H9 (cell line): ENCODE data around the gene MGAT5B. TPM values are rescaled to one million over a fixed set of nuclear protein-coding genes. Genes with fewer than 3 reads are reported as not detected.

Source experiments
- DNase-seq: peaks from one replicate; pipeline ENCODE4 v3.0.0-alpha.2; 2017
- H2AFZ ChIP-seq: one replicate; pipeline ENCODE4 v1.6.1; 2013; ENCODE audit warnings: mild to moderate bottlenecking, low read length, control low read depth, moderate library complexity
- H2AK5ac ChIP-seq: 2 replicates; pipeline ENCODE4 v1.6.1; 2013; ENCODE audit warnings: low read length, control low read depth, mixed read lengths; ENCODE audit not compliant: insufficient read length
- H2BK120ac ChIP-seq: one replicate; pipeline ENCODE4 v1.6.1; 2013; ENCODE audit warnings: low read depth, mild to moderate bottlenecking, low read length, control low read depth, inconsistent platforms; ENCODE audit not compliant: poor library complexity, severe bottlenecking
- H2BK12ac ChIP-seq: 2 replicates; pipeline ENCODE4 v1.6.1; 2013; ENCODE audit warnings: low read length, control low read depth, mixed read lengths, low read depth; ENCODE audit not compliant: insufficient read length
- H2BK15ac ChIP-seq: 2 replicates; pipeline ENCODE4 v1.6.1; 2013; ENCODE audit warnings: low read depth, low read length, control low read depth
- H2BK20ac ChIP-seq: one replicate; pipeline ENCODE4 v1.6.1; 2013; ENCODE audit warnings: low read depth, mild to moderate bottlenecking, low read length, control low read depth, inconsistent platforms; ENCODE audit not compliant: poor library complexity, severe bottlenecking
- H2BK5ac ChIP-seq: 2 replicates; pipeline ENCODE4 v1.6.1; 2013; ENCODE audit warnings: low read length, control low read depth, mixed read lengths; ENCODE audit not compliant: insufficient read length
- H3K14ac ChIP-seq: 2 replicates; pipeline ENCODE4 v1.6.1; 2013; ENCODE audit warnings: low read length, control low read depth; ENCODE audit not compliant: insufficient read depth
- H3K18ac ChIP-seq: 2 replicates; pipeline ENCODE4 v1.6.1; 2013; ENCODE audit warnings: low read depth, mild to moderate bottlenecking, mixed read lengths, low read length, control low read depth; ENCODE audit not compliant: insufficient read length
- H3K23ac ChIP-seq: 2 replicates; pipeline ENCODE4 v1.6.1; 2013; ENCODE audit warnings: low read length, control low read depth, mixed read lengths, low read depth; ENCODE audit not compliant: insufficient read length
- H3K23me2 ChIP-seq: 2 replicates; pipeline ENCODE4 v1.6.1; 2013; ENCODE audit warnings: low read depth, mild to moderate bottlenecking, mixed read lengths, low read length, control low read depth; ENCODE audit not compliant: insufficient read length, poor library complexity, severe bottlenecking
- H3K27ac ChIP-seq: 2 replicates; pipeline ENCODE4 v1.5.1; 2013; ENCODE audit warnings: low read length, control low read depth, mixed read lengths, low read depth; ENCODE audit not compliant: insufficient read length
- H3K27me3 ChIP-seq: 2 replicates; pipeline ENCODE4 v1.6.1; 2013; ENCODE audit warnings: low read length, control low read depth, inconsistent platforms; ENCODE audit not compliant: insufficient read depth
- H3K4ac ChIP-seq: 2 replicates; pipeline ENCODE4 v1.6.1; 2013; ENCODE audit warnings: low read depth, mild to moderate bottlenecking, control low read depth, inconsistent platforms, low read length, moderate library complexity
- H3K4me1 ChIP-seq: 2 replicates; pipeline ENCODE4 v1.6.1; 2013; ENCODE audit warnings: low read length, control low read depth, inconsistent platforms; ENCODE audit not compliant: insufficient read depth
- H3K4me2 ChIP-seq: 2 replicates; pipeline ENCODE4 v1.6.1; 2013; ENCODE audit warnings: low read length, control low read depth, mixed read lengths; ENCODE audit not compliant: insufficient read length, insufficient read depth
- H3K56ac ChIP-seq: 2 replicates; pipeline ENCODE4 v1.6.1; 2013; ENCODE audit warnings: low read depth, mild to moderate bottlenecking, mixed read lengths, low read length, control low read depth; ENCODE audit not compliant: insufficient read length
- H3K79me1 ChIP-seq: 2 replicates; pipeline ENCODE4 v1.6.1; 2013; ENCODE audit warnings: low read depth, mild to moderate bottlenecking, moderate library complexity, low read length, control low read depth, inconsistent platforms; ENCODE audit not compliant: insufficient read depth, poor library complexity, severe bottlenecking
- H3K79me2 ChIP-seq: 2 replicates; pipeline ENCODE4 v1.6.1; 2013; ENCODE audit warnings: low read length, control low read depth, inconsistent platforms; ENCODE audit not compliant: insufficient read depth
- H3K9ac ChIP-seq: 2 replicates; pipeline ENCODE4 v1.6.1; 2013; ENCODE audit warnings: low read length, control low read depth, mixed read lengths; ENCODE audit not compliant: insufficient read length; ENCODE audit errors: extremely low read depth
- H3K9me3 ChIP-seq: one replicate; pipeline ENCODE4 v1.6.1; 2013; ENCODE audit warnings: low read depth, low read length, inconsistent platforms; ENCODE audit not compliant: control insufficient read depth
- H3T11ph ChIP-seq: one replicate; pipeline ENCODE4 v1.6.1; 2013; ENCODE audit warnings: mild to moderate bottlenecking, low read length, control low read depth, inconsistent platforms
- H4K20me1 ChIP-seq: one replicate; pipeline ENCODE4 v1.6.1; 2013; ENCODE audit not compliant: control insufficient read depth, insufficient read length, insufficient read depth
- H4K5ac ChIP-seq: 2 replicates; pipeline ENCODE4 v1.6.1; 2013; ENCODE audit warnings: low read depth, mild to moderate bottlenecking, mixed read lengths, low read length, control low read depth; ENCODE audit not compliant: insufficient read length
- H4K8ac ChIP-seq: replicated peaks from 2 replicates; pipeline ENCODE4 v1.6.1; 2013; ENCODE audit warnings: low read length, control low read depth, mixed read lengths, low read depth; ENCODE audit not compliant: insufficient read length
- H4K91ac ChIP-seq: 2 replicates; pipeline ENCODE4 v1.6.1; 2013; ENCODE audit warnings: low read depth, mild to moderate bottlenecking, moderate library complexity, mixed read lengths, low read length, control low read depth; ENCODE audit not compliant: insufficient read length
- H3K27ac Mint-ChIP-seq, 3 experiments: 2 replicates in 2 of 3; 3 replicates in 1 of 3; pipeline ENCODE4 v1.8.0; 2020 to 2021; ENCODE audit warnings: mixed read lengths in 3 of 3, mild to moderate bottlenecking in 1 of 3, moderate library complexity in 1 of 3
- H3K27me3 Mint-ChIP-seq: 2 replicates; pipeline ENCODE4 v1.8.0; 2021; ENCODE audit warnings: low read depth, mild to moderate bottlenecking, moderate library complexity, mixed read lengths
- H3K36me3 Mint-ChIP-seq, 3 experiments: 2 replicates in 2 of 3; 3 replicates in 1 of 3; pipeline ENCODE4 v1.8.0; 2020 to 2021; ENCODE audit warnings: low read depth in 3 of 3, mixed read lengths in 3 of 3; ENCODE audit not compliant: insufficient read depth in 1 of 3
- H3K4me1 Mint-ChIP-seq, 2 experiments: 2 replicates each; pipeline ENCODE4 v1.8.0; 2020; ENCODE audit warnings: mixed read lengths in 2 of 2
- H3K4me3 Mint-ChIP-seq, 2 experiments: 2 replicates in 1 of 2; 3 replicates in 1 of 2; pipeline ENCODE4 v1.8.0; 2020 to 2021; ENCODE audit warnings: mild to moderate bottlenecking in 2 of 2, mixed read lengths in 2 of 2, moderate library complexity in 1 of 2
- H3K9me3 Mint-ChIP-seq, 2 experiments: 2 replicates in 1 of 2; 3 replicates in 1 of 2; pipeline ENCODE4 v1.8.0; 2020; ENCODE audit warnings: mild to moderate bottlenecking in 2 of 2, mixed read lengths in 2 of 2, moderate library complexity in 1 of 2
- CTCF ChIP-seq: fragments of 200-600 bp; sonication (generic); conservative IDR thresholded peaks from 3 replicates; pipeline ENCODE4 v1.8.0; 2021; ENCODE audit warnings: antibody characterized with exemption, mild to moderate bottlenecking
- WGBS: extraction: QIAGEN DNeasy Blood & Tissue Kit; methylation state at CpG from one replicate; pipeline ENCODE4 v1.1.7; 2013; ENCODE audit warnings: missing lambda C conversion rate, low lambda C conversion rate, mixed read lengths; ENCODE audit not compliant: insufficient read length; ENCODE audit errors: extremely low coverage; 5-methylcytosine and 5-hydroxymethylcytosine counted together
- total RNA-seq: library from RNA; stranded (reverse); gene quantifications from 2 replicates; pipeline ENCODE4 v1.2.1, GENCODE V29; 2021

MGAT5B gene
- total RNA-seq, 1 experiment from 2014 or later = 4.9 TPM

DNA sequence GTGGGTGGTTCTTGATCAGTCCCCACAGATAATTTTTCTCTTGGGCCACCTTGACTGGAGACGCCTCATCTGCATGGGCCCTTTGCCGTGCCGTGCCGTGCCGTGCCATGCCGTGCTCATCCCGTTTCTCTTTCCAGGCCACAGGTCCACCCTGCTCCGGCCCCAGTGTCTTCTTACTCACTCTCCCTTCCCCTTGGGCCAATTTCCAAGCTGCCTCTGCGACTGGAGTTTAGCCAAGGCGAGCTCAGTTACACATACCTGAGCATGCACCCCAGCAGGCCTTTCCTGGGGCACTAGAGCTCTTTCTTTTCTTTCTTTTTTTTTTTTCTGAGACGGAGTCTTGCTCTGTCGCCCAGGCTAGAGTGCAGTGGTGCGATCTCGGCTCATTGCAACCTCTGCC lies 40.5 kb upstream of the MGAT5B start:
- Histone ChIP-seq H3K9ac (no peak overlapping the region), H3K9me3 (no peaks in the 10 kb centered on the region), H3K23me2 (no peaks in the 10 kb centered on the region), H2BK5ac (no peak overlapping the region), H3T11ph (no peak overlapping the region), H2AFZ (no peak overlapping the region), H2BK120ac (no peak overlapping the region), H3K4me2 (no peak overlapping the region), H3K79me2 (no peaks in the 10 kb centered on the region), H3K27me3 (no peaks in the 10 kb centered on the region), H2AK5ac (no peak overlapping the region), H4K20me1 (no peaks in the 10 kb centered on the region), H3K79me1 (no peaks in the 10 kb centered on the region), H3K14ac (no peak overlapping the region), H4K91ac (no peak overlapping the region), H3K4ac (no peak overlapping the region), H4K5ac (no peak overlapping the region), H3K23ac (no peak overlapping the region), H2BK15ac (no peak overlapping the region), H3K18ac (no peak overlapping the region), H2BK12ac (no peak overlapping the region), H3K4me1 (no peaks in the 10 kb centered on the region), H3K27ac (no peak overlapping the region), H2BK20ac (no peak overlapping the region), H3K56ac (no peak overlapping the region), H4K8ac (no peak overlapping the region)
- H3K4me1 Mint-ChIP-seq = no peaks in the 10 kb centered on the region
- H3K27ac Mint-ChIP-seq = 0 out of 7 replicates have a peak overlapping the region, but pooled peaks of 1 of the 3 experiments have one; percentile 43
- H3K36me3 Mint-ChIP-seq = no peaks in the 10 kb centered on the region
- no peak for DNase-seq
- no peak for TF ChIP-seq CTCF
- H3K9me3 Mint-ChIP-seq = no peaks in the 10 kb centered on the region
- H3K27me3 Mint-ChIP-seq = peaks cover 6% of the 10 kb centered on the region
- no CpG with 5 or more reads among the region's 14 CpGs for WGBS
- no peak overlapping the region for H3K4me3 Mint-ChIP-seq
